NCI-H2196 treated with DMSO at 0.1 percent for 48 hours (cell line): ENCODE data around the gene SLCO2A1.
A peak's percentile ranks its signal among the peaks of the same experiment; 100 is the strongest.

Experiments used
- DNase-seq: peaks from one replicate; lab custom pipeline; 2025; ENCODE audit not compliant: unreplicated experiment; lab: John Stamatoyannopoulos, UW

The SLCO2A1 gene

GRCh38 chr3:133915685-133916658, 113.8 kb downstream of the SLCO2A1 start:
- DNase-seq = no peak

GRCh38 chr3:133914839-133915600, 114.7 kb downstream of the SLCO2A1 start:
- DNase-seq = no peak

GRCh38 chr3:133910422-133910821, 119.3 kb downstream of the SLCO2A1 start:
- no peak for DNase-seq

- no peak for DNase-seq
Measured at GRCh38 chr3:133905376-133905775, 124.3 kb downstream of the SLCO2A1 start.

DNA sequence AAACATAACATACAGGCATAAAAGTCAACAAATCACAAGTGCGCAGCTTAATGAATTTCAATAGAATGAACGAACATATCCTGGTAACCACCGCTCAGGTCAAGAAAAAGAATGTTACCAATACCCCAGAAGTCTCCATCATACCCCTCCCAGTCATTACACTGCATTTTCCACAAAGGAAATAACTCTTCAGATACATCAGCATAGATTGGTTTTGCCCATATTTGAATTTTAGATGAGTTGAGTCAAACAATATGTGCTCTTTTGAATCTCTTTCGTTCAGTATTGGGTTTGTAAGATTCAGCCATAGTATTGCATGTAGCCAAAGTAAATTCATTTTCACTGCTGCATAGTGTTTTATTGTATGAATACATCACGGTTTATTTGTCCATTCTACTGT, 127.9 kb downstream of the SLCO2A1 start:
- no peak for DNase-seq

GRCh38 chr3:133901083-133901482, 128.6 kb downstream of the SLCO2A1 start:
- DNase-seq = no peak

GRCh38 chr3:133899311-133899710, 130.4 kb downstream of the SLCO2A1 start:
- DNase-seq = no peak

DNA sequence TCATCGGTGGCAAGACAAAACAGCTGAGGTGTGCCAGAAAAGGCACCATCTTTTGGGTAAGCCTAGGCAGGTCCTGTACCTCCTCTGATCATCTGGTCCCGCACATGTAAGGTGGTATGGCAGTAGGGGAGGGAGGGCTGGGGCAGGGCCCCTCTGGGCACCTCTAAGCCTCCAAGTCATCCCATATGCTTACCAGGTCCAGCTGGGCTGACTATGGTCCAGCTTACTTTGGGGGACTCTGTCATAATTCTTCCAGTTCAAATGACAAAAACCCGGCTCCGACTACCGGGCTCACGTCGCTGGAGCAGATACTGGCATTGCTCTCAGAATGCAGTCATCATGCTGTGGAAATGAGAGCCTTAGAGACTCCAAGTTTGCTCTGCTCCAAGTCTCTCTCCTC, 132.2 kb downstream of the SLCO2A1 start:
- no peak for DNase-seq

DNA sequence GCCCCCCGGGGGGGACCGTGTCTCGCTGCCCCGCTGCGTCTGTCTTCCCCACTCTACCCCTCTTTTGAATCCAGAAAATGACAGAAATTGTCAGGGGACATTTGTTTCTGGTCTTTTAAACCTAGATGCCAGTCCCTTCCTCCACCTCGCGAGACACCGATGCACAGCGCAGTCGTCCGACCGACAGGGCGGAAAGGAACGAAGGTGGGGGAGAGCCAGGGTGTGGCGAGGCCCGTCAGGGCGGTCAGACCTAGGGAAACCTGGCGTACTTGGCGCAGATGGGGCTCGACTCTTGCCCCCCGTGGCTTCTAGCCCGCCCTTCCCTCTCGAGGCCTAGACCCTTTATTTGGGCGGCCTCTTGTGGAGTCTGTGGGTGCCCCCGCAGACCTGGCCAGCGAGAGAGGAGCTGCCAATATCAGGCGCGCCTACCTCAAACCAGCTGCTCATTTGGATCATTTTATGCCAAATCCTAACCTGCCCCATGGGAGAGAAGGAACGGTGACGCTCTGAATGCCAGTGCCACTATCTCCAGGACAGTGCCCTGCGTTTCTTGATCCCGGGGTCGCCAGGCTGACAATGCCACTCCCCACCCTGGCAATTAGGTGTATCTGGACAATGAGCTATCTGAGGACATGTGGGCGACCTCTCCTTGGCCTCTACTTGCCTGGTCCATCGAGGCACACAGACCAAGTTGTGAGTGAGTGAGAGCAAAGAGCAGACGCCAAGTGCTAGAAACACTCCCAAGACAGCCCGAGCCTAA, 133.5 kb downstream of the SLCO2A1 start:
- DNase-seq = no peak

DNA sequence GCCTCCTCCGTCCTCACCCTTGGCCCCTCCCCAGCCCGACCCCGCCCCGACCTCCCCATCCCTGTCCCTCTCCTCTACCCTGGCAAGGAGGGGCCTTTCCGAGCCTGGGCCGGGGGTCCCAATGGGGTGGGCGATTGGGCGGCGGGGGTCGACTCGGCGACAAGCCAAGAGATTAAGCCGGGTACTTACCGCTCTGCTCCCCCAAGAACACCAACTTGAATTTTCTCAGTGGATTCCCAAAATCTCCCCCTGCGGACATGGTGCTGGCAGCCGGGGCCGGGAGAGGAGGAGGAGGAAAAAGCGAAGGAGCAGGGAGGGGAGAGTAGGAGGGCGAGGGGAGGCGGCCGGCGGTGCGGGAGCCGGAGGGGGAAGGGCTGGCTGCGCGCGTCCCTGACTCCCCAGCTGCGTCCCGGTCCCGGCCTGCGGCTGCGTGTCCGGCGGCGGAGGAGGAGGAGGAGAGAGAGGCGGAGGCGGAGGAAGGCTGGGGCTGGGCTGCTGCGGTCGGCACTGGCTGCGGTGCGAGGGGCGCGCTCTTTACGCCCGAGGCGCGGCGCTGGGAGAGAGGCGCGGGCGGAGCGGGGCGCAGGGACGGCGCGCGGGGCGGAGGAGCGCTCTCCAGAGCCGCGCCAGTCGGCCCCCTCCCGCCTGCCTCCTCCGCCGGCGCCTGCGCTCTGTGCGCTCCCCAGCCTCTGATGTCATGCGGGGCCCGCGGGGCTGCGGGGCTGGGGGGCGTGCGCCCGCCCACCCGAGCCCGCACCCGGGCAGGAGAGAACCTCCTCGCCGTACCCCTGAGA, 134.3 kb downstream of the SLCO2A1 start, which contains the start of gene RAB6B:
TSS of gene RAB6B (minus strand) at position 675 of the 794 bp plus-strand sequence. CDS start at position 259, 416 bp downstream.
- DNase-seq = peak; percentile 19

GRCh38 chr3:133894353-133895207, 135.1 kb downstream of the SLCO2A1 start:
- DNase-seq = no peak

DNA sequence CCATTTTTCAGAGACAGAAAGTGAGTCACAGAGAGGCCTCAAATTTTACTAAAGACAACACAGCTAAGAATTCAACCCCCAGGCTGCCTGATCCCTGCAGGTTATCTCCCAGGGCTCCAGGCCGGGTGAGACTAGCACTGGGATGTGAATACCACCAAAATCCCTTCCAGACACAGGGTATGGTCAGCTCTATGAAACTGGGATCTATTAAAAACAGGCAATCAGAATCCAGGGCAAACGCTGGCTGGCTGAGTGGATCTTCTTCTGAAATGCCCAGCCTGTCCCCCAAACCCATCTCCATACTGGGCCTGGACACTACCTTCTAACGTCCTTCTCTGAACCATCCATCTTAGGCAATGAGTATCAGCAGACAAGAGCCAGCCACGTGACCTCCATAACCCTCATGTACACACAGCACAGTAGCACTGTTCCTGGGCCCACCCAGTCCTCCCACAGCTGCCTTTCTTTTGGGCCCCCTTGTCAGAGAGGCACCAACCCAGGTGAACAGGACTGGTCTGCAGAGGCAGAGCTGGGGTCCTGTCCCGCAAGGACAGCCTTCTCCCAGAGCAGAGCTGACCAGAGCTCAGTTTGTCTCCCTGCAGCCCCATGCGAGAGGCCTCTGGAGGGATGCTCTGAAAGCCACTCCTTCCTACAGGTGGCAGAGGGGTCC, 135.9 kb downstream of the SLCO2A1 start:
- no peak for DNase-seq

- no peak for DNase-seq
Measured at GRCh38 chr3:133892541-133893231, 137.0 kb downstream of the SLCO2A1 start.

DNA sequence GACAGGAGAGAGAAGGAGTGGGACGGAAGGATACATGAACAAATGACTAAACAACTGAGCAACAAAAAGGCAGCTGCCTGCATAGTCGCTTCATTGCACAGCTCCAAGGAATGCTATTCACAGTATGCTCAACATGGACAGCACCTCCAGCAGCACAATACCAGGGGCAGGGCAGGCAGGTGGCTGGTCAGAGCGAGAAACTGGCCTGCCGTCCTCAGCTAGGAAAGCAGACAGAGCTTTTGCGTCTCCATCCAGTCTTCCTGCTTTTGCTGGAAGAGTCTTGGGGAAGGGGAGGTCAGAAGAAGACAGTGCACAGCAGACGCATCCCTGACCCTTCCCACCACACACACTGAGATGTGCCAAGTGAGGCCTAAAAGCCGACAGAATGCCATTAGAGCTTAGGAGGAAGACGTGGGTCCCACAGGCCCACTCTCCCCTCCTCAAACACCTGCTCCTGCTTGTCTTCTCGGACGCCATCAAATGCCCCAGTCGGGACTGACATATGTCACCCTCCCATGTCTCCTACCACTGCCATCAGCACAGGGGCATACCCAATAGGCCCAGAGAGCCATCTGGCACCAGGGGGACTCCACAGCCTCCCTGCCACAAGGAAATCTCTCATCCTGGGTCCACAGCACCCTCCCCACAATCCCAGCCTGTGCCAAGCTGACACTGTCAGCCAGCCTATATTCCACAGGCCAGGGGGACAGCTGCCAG, 137.9 kb downstream of the SLCO2A1 start:
- no peak for DNase-seq

DNA sequence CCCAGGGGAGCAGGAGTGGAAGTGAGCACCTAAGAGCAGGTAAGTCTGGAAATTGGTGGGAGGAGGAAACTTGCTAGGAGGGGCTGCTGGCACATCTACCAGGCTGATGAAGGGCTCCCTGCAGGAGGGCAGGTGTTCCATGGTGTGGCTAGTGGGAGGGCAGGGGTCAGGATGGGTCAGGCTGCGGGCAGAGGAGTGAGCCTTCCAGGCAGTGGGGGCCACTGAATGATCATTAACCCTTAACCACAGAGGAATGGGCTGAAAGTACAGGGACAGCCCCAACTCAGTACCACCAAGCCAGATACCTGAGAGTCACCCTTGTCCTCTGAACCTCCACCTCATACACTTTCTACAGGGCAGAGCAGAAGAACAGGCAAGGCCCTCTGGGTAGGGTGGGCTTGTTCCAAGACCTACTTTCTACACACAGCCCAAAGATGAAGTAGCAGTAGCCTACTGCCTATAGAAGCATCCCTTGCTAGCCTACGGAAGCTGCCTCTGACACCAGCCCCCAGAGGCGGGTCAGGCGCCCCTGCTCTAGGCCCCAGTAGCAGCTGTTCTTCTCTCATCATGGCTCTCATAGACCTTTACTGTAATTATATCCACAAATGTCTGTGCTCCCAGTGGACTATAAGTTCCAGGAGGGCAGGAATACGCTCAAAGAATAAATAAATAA, 138.6 kb downstream of the SLCO2A1 start:
- no peak for DNase-seq

- DNase-seq = no peak
Measured at GRCh38 chr3:133890037-133890436, 139.7 kb downstream of the SLCO2A1 start.

DNA sequence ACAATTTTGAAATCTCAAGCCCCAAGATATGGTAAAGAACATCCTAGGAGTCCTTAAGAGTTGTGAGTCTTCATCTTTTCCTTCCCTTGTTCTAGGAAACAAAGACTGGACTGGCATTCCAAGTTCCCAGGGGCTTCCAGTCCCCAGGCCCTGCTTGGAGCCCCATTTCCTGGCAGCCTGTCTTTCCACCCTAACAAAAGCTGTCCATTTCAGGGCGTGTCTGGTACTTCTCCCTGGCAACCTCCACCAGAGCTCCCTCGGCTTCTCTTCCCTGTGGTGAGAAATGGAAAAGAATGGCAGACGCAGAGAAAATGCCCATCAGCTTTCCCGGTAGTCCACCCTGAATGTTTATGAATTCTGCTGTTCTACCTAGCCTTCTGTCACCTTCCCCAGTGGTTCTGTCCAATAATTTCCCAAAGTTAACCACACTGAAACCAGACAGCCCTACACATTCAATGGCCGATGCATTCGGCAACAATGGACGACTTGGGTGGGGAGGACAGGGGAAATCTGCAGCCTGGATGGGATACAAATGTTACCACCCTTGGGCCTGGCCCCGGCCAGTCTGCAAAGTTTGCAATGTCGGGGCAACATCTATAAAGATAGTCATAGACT, 140.9 kb downstream of the SLCO2A1 start:
- DNase-seq = no peak
